PC-3 (cell line): Measurements from ENCODE around the gene PCED1A. TPM values are rescaled to one million over a fixed set of nuclear protein-coding genes. Genes with fewer than 3 reads are reported as not detected.

Experiments used
- ATAC-seq: fragments of 200-7000 bp; cut with Tn5 transposase; 2 replicates; pipeline ENCODE4 v1.9.1; 2020; ENCODE audit warnings: mild to moderate bottlenecking, moderate library complexity
- BruUV-seq: library from RNA; stranded (reverse); fragments of 400-500 nt; replicated peaks from 2 replicates; lab custom pipeline; 2021; lab: Mats Ljungman, UMichigan
- CTCF ChIA-PET: fragments of 300-600 bp; sonication (Branson Sonifier 250); formaldehyde crosslinking; loops from one replicate; lab custom pipeline; 2022; ENCODE audit warnings: antibody characterized with exemption; lab: Charles Lee
- POLR2A ChIA-PET: fragments of 300-600 bp; sonication (Branson Sonifier 250); formaldehyde crosslinking; loops from one replicate; lab custom pipeline; 2022; ENCODE audit warnings: antibody characterized with exemption; ENCODE audit not compliant: unreplicated experiment; lab: Charles Lee
- DNase-seq: peaks from one replicate; pipeline ENCODE4 v3.0.0-alpha.2; 2015
- H2AFZ ChIP-seq: fragments of 300-600 bp; sonication (generic); 2 replicates; pipeline ENCODE4 v1.6.0; 2016; ENCODE audit warnings: antibody characterized with exemption, low read length
- H3F3A ChIP-seq: fragments of 300-600 bp; sonication (generic); one replicate; pipeline ENCODE4 v1.6.0; 2017; ENCODE audit warnings: antibody characterized with exemption, low read length, control low read depth, mild to moderate bottlenecking; ENCODE audit not compliant: unreplicated experiment
- H3K27ac ChIP-seq: fragments of 300-600 bp; sonication (generic); 2 replicates; pipeline ENCODE4 v1.5.1; 2016; ENCODE audit warnings: mild to moderate bottlenecking, low read length
- H3K27me3 ChIP-seq: fragments of 300-600 bp; sonication (generic); 2 replicates; pipeline ENCODE4 v1.6.1; 2016; ENCODE audit warnings: low read length, mixed read lengths
- H3K36me3 ChIP-seq: fragments of 300-600 bp; sonication (generic); 2 replicates; pipeline ENCODE4 v1.6.1; 2016; ENCODE audit warnings: low read depth, mixed run types, low read length, mixed read lengths
- H3K4me1 ChIP-seq: fragments of 300-600 bp; sonication (generic); 2 replicates; pipeline ENCODE4 v1.5.1; 2016; ENCODE audit warnings: low read length; ENCODE audit not compliant: insufficient read depth
- H3K4me2 ChIP-seq: fragments of 300-600 bp; sonication (generic); 2 replicates; pipeline ENCODE4 v1.6.0; 2016; ENCODE audit warnings: low read length
- H3K4me3 ChIP-seq: fragments of 300-600 bp; sonication (generic); 2 replicates; pipeline ENCODE4 v1.5.1; 2016; ENCODE audit warnings: mild to moderate bottlenecking, low read length, mixed read lengths
- H3K79me2 ChIP-seq: fragments of 300-600 bp; sonication (generic); 2 replicates; pipeline ENCODE4 v1.6.1; 2017; ENCODE audit warnings: low read length, mixed read lengths
- H3K9ac ChIP-seq: fragments of 300-600 bp; sonication (generic); 2 replicates; pipeline ENCODE4 v1.6.0; 2016; ENCODE audit warnings: mild to moderate bottlenecking, low read length
- H3K9me2 ChIP-seq: fragments of 300-600 bp; sonication (generic); replicated peaks from 2 replicates; pipeline ENCODE4 v1.6.1; 2016; ENCODE audit warnings: mixed run types, low read length, mixed read lengths
- H3K9me3 ChIP-seq: fragments of 300-600 bp; sonication (generic); 2 replicates; pipeline ENCODE4 v1.6.1; 2016; ENCODE audit warnings: low read length, mixed read lengths
- H4K20me1 ChIP-seq: fragments of 300-600 bp; sonication (generic); 2 replicates; pipeline ENCODE4 v1.6.1; 2016; ENCODE audit warnings: low read length, mixed read lengths
- EZH2 ChIP-seq: fragments of 300-600 bp; sonication (generic); IDR thresholded peaks from one replicate; pipeline ENCODE4 v1.6.1; 2017; ENCODE audit warnings: antibody characterized with exemption, mild to moderate bottlenecking, low read length; ENCODE audit not compliant: unreplicated experiment
- EZH2phosphoT487 ChIP-seq: fragments of 300-600 bp; sonication (generic); IDR thresholded peaks from 2 replicates; pipeline ENCODE4 v1.6.1; 2018; ENCODE audit warnings: mild to moderate bottlenecking, antibody characterized with exemption, low read length, borderline replicate concordance
- intact Hi-C: fragments of 100-400 bp; cut with micrococcal nuclease; formaldehyde crosslinking; loops from 2 replicates; pipeline ENCODE4 v1.9.0; 2023
- total RNA-seq: library from RNA; depleted of rRNA; stranded (reverse); fragments of >200 nt; gene quantifications from 2 replicates; pipeline ENCODE4 v1.2.3, GENCODE V29; 2014
- TF ChIP-seq, protein P1 (sequence below): fragments of 300-600 bp; sonication (generic); conservative IDR thresholded peaks from 2 replicates; pipeline ENCODE4 v1.5.1; 2017; ENCODE audit warnings: antibody characterized with exemption, low read depth, mild to moderate bottlenecking, low read length

PCED1A gene
- total RNA-seq, 1 experiment from 2014 or later: 21.9 TPM

- no peaks in the 10 kb centered on the region for H4K20me1 ChIP-seq
- H3K79me2 ChIP-seq: no peaks in the 10 kb centered on the region
- intact Hi-C loops: no loop called here
- peaks cover 15% of the 10 kb centered on the region for H3K27me3 ChIP-seq
- ChIA-PET POLR2A (no interaction called here), CTCF (no interaction called here)
- no peak for TF ChIP-seq EZH2
- TF ChIP-seq, protein P1, sequence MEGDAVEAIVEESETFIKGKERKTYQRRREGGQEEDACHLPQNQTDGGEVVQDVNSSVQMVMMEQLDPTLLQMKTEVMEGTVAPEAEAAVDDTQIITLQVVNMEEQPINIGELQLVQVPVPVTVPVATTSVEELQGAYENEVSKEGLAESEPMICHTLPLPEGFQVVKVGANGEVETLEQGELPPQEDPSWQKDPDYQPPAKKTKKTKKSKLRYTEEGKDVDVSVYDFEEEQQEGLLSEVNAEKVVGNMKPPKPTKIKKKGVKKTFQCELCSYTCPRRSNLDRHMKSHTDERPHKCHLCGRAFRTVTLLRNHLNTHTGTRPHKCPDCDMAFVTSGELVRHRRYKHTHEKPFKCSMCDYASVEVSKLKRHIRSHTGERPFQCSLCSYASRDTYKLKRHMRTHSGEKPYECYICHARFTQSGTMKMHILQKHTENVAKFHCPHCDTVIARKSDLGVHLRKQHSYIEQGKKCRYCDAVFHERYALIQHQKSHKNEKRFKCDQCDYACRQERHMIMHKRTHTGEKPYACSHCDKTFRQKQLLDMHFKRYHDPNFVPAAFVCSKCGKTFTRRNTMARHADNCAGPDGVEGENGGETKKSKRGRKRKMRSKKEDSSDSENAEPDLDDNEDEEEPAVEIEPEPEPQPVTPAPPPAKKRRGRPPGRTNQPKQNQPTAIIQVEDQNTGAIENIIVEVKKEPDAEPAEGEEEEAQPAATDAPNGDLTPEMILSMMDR: no peak
- no peak for TF ChIP-seq EZH2phosphoT487
- ATAC-seq: no peak; the same call in 1 of the 2 replicates
- DNase-seq: no peak
- no peak overlapping the region for H3K9ac ChIP-seq
- no peaks in the 10 kb centered on the region for H3K9me2 ChIP-seq
- H3K27ac ChIP-seq: no peak overlapping the region
- H3K4me1 ChIP-seq: no peaks in the 10 kb centered on the region
- H3F3A ChIP-seq: no peaks in the 10 kb centered on the region
- no peak overlapping the region for H3K4me2 ChIP-seq
- no peaks in the 10 kb centered on the region for H3K9me3 ChIP-seq
- no peaks in the 10 kb centered on the region for H3K36me3 ChIP-seq
- H2AFZ ChIP-seq: no peak overlapping the region
- BruUV-seq: no TSS peak
- H3K4me3 ChIP-seq: no peak overlapping the region
Measured at GRCh38 chr20:2798814-2799213, 41.6 kb downstream of the PCED1A start.

GRCh38 chr20:2798095-2798805, 42.2 kb downstream of the PCED1A start:
- no peaks in the 10 kb centered on the region for H3K79me2 ChIP-seq
- H3K27ac ChIP-seq: no peak overlapping the region
- no peak overlapping the region for H2AFZ ChIP-seq
- no peak overlapping the region for H3K4me2 ChIP-seq
- DNase-seq (no peak), ATAC-seq (no peak)
- H3K36me3 ChIP-seq: no peaks in the 10 kb centered on the region
- no peaks in the 10 kb centered on the region for H3F3A ChIP-seq
- TF ChIP-seq EZH2phosphoT487: no peak
- POLR2A ChIA-PET: no interaction called here
- no peaks in the 10 kb centered on the region for H3K9me3 ChIP-seq
- intact Hi-C loops: no loop called here
- H4K20me1 ChIP-seq: no peaks in the 10 kb centered on the region
- H3K27me3 ChIP-seq: peaks cover 20% of the 10 kb centered on the region
- no TSS peak for BruUV-seq
- no peak overlapping the region for H3K9ac ChIP-seq
- no peak overlapping the region for H3K4me3 ChIP-seq
- CTCF ChIA-PET: no interaction called here
- H3K9me2 ChIP-seq: no peaks in the 10 kb centered on the region
- no peaks in the 10 kb centered on the region for H3K4me1 ChIP-seq

DNA sequence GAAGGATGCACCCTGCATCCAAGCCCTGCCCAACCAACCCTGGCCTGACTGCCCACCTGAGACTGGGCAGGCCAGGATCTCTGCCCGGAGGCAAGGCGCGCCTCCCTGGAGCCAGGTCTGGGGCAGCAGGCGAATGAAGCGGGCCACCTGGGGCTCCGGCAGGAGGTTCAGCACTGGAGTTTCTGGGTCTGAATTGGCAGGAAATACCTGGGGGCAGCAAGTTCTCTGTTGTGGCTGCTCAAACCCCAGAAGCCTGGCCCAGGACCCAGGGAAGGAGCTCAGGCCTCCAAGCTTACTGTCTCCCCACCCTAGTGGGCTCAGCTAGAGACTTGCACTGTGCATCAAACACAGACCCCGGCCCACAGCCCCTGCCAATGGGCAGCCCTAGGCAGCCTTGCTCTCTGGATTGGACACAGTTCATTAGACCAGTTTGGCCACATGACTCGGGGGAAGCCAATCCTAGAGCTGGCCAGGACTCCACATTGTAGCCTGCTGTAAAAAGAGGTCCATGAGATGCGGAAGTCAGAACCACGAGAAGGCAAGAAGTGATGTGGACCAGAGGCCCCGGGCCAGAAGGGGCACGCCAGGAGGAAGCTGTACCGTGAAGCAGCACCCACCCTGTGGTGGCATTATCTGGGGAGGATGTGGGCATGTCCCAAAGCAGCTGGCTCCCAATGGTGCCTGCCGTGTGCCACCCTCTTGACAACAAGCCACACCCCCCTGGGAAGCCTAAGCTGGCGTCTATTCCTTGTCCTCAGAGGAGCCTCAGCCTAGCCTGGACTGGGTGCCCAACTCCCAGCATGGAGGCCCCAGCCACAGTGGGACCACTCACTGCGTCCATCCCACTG, 43.1 kb downstream of the PCED1A start:
- H2AFZ ChIP-seq: no peak overlapping the region
- H3K27me3 ChIP-seq: peaks cover 29% of the 10 kb centered on the region
- no peaks in the 10 kb centered on the region for H3K4me1 ChIP-seq
- H3K4me2 ChIP-seq: no peak overlapping the region
- DNase-seq: no peak
- no peak overlapping the region for H3K27ac ChIP-seq
- H3K9ac ChIP-seq: no peak overlapping the region
- no peaks in the 10 kb centered on the region for H3K79me2 ChIP-seq
- POLR2A ChIA-PET: no interaction called here
- CTCF ChIA-PET: no interaction called here
- H3K9me3 ChIP-seq: no peaks in the 10 kb centered on the region
- intact Hi-C loops: no loop called here
- H3K9me2 ChIP-seq: no peaks in the 10 kb centered on the region
- H3K4me3 ChIP-seq: no peak overlapping the region
- no peaks in the 10 kb centered on the region for H3F3A ChIP-seq
- H4K20me1 ChIP-seq: no peaks in the 10 kb centered on the region
- BruUV-seq: no TSS peak
- TF ChIP-seq EZH2 (no peak), EZH2phosphoT487 (no peak)
- TF ChIP-seq, protein P1: no peak
- no peak for ATAC-seq
- no peaks in the 10 kb centered on the region for H3K36me3 ChIP-seq
